HG03095 (cell line): ENCODE measurements around the gene CFAP61.

ENCODE experiments used
- ATAC-seq: cut with Tn5 transposase; IDR thresholded peaks from one replicate; pipeline ENCODE4 v1.9.1; 2021; ENCODE audit warnings: moderate library complexity; ENCODE audit not compliant: unreplicated experiment

Gene CFAP61

DNA sequence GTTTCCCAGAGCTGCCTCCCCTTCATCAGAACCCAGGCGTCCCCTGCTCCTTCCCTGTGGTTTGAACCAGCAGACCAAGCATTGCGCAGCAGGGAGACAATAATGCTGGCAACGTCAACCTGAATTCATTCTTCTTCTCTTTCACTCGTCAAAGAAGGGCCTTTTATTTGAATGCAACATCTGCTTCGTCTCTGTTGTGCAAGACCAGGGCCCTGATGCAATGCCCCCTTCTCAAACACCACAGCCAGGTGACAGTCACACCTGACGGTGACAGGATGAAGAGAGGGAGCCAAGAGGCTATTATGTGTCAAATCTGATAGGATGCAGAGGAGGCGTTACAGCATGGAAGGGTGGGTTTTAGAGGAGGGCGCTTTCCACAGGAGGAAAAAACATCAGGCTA is 323.5 kb downstream of the CFAP61 start:
- no peak for ATAC-seq

DNA sequence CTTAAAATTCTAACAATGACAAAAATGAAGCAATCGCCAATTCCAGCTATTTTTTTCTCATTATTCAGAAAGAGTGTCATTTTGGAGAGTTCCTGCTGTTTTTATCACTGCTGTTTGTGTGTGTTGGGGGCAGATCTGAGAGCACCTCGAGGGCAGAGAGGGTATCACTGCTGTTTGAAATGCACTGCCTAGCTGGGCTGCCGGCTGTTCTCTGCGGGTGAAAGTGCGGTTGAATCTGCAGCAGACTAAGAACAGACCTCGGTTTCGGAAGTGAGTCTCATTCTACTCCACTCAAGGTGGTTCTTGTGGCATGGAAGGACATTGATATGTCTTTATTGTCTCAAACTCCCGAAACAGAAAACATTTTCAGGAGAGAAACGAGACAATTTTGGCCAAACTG is 333.9 kb downstream of the CFAP61 start:
- ATAC-seq = no peak

DNA sequence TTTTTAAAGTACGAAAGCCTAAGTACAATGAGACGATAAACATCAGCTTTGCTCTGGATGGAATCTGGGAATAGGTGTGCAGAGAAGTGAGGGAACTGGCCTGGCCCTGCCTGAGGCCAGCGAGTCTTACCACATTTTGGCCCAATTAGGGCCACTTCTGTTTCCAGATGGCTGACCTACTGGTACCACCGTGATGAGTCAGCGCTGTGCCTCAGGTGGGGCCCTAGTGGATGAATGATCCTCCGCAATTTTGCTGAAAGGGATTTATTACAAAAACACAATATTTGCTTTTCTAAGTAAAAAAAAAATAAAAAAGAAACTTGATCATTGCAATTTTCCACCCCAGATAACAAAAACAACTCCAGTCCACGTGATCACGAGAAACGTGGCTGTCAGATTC is 338.1 kb downstream of the CFAP61 start:
- ATAC-seq = no peak

DNA sequence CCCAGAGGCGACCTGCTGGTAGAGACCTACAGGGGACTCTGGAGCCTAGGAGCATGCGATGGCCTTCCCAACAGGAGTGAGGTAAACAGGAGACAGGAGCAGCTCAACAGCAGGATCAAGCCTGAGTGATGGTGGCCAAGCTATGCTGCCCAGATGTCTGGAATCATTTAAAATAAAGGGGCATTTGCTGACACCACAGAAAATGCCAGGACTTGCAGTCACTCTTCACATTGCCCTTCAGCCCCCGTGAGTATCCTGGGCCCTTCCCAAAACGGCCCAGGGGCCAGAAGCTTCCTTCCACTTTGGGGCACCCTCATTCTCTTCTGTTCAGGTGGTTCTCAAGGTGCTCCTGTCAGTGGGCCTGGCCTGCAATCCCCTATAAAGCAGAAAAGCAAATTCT is 338.8 kb downstream of the CFAP61 start:
- no peak for ATAC-seq

DNA sequence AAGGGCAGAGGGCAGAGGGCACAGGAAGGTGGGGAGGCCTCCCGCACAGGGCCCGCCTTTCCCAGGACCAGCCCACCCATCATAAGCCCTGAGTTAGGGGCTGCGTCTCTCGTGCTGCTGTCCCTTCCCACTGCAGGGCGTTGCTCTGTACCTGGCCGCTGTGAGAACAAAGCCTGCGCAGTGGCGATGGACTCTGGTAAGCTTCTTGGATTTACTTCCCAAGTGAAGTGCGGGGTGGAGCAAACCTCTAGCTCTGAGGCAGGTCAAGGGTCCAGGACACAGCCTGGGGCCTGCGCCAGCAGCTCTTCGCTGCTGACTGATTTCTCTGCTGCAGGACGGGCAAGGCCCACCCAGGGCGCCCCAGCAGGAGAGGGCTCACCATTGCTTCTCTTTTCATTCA is 339.4 kb downstream of the CFAP61 start:
- no peak for ATAC-seq

DNA sequence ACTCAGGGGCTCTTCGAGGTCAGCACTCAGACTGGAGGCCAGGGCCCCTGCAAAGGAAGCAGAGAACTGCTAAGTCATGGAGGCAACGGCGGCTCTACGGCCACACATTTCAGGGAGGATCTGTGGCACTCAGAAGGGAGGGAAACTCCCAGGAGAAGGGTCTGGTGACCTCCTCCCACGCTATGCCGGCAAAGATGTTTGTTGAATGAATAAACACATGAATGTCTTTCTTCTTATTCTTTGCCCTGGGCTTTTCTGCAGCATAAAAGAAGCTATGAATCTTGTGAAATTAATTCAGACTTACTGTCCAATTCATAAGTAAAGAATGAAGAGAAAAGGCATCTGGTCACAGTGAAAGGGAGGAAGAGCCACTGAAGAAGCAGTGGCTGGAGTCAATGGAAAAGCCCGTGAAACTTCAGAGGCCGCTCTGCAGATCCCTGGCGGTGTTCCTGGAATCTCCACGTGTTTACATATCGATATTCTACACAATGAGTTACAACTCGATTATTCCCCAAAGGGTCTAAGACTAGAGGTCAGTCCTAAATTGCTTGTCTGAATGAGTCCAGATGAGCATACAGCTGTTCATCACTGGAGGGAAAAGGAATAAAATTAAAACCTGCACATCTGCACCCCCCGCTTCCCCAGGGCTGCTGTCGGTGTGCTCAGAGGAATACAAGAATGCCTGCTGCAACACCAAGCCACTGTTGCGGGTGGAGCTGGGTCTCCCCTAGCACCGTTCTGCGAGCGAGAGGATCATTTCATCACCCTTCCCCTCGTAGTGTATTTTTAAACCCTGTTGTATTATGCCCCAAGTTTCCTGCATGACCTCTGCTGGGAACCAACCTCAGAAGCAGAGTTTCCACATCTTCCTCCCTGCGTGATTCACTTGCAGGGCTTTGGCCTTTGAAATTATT is 341.1 kb downstream of the CFAP61 start:
- no peak for ATAC-seq

DNA sequence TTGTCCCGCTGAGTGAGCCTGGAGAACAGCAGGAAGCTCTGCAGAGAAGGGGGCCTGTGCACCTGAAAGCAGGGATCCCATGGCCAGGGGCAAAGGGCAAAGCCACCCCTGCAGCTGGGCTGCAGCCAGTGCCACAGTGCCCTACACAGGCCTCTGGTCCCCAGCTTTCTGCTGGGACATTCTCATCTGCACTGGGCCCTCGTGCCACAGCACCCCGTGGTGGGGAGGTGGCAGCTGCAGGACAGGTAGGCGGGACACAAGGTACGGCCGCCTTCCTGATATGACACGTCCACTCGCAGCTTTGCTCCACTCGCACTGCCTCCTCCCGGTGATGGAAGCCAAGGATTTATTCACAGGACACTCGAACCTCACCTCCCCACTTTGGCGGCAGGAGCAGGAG is 342.8 kb downstream of the CFAP61 start:
- ATAC-seq = no peak

DNA sequence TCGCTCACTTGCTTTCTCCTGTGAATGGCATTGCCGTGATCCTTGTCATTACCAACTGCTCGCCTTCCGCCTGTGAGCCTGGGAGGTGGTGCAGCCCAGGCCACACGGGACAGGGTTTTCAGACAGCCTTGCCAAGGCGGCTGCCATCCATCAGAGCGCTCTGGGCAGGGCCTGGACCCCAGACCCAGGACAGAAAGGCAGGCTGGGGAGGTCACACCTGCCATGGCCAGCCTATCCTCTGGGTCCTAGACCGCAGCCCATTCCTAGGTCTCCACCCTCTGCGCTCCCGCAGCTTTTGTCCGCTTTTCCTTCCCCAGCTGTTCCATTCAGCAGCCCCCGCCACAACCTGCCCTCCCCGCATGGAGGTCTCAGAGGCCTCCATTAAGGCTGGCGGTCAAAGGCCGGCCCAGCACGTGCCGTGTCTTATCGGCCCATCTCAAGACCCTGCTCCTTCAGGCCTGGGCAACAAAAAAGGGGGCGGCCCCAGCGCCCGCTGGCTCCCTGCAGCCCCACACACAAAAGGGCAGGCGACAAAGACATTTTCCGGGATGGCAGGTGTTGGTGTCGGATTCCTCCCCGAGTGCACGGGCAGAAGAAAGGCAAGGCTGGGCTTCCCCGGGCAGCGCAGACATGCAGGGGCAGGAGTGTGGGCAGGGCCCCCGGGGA is 343.7 kb downstream of the CFAP61 start:
- ATAC-seq = no peak

DNA sequence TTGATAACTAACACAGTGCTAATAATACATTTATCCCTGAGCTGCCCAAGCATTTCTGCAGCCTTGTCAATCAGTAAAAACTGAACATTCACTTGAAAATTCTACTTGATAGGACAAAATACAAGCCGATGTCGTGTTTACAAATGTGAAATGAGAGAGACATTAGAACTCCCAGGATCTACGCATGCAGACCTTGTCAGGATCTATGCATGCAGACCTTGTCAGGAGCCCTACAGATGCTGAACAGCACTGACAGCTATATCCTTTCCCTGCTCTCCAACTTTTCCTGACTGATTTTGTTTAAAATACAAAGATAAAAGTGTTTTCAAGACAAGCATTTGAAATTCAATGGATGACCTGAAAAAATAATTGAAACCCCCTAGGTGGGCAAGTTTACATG is 344.5 kb downstream of the CFAP61 start:
- no peak for ATAC-seq

DNA sequence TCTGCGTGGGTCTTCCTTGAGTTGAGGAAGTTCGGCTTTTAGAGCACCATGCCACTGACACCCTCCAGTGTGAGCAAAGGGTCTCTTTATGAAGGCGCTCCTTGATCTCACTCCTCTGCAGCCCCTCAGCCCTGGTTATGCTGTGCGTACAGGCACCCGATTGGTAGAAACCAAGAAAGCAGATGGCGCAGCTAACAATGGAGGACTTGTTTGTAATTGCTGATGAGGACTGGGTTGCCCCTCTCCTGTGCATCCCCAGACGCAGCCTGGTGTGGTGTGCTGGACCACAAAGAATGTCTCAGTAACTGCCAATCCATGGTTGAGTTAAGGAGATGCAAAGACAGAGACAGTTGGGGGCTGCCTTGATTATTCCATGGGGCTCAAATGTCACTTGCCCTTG is 345.8 kb downstream of the CFAP61 start:
- ATAC-seq = no peak

DNA sequence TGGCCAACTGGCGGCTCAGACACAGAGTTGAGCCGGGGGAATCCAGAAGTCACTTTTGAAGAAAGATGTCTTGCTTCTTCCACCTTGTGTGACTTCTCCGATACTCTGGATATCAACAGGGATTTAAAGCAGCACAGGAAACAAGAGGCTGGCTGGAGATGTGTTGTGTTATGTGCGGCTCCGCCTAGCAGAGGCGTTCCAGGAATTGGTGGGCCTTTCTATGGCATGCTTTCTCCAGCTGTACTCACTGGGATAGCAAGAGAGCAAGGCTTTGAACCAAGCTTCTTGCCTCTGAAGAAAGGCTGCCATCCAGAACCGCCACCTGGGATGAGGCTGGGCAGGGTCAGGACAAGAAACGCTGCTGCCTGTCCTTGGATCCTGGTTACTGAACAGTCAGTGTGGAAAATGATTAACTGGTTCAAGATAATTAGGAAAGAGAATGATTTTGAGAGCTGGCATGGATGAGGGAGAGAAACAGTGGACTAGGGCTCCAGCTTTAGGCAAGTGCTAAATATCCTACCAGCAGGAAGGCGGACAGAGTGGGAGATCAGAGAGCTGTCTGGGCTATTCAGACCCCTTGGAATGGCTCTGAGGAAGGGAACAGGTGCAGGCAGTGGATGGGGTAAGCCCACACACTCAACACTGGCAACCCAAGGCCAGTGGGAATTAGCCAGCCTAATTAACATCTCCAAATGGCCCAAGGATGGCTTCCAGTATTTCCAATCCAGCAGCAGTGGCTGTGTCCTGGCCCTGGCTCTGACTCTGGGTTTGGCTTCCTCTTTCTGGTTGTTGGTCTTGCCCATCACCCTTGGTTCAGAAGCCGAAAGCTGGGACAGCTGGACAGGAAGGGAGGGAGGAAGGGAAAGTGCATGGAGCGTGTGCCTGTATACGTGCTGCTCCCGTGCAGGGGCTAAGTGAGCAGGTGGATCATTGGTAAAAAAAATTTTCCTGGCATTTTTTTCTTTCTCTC is 347.5 kb downstream of the CFAP61 start:
- no peak for ATAC-seq

DNA sequence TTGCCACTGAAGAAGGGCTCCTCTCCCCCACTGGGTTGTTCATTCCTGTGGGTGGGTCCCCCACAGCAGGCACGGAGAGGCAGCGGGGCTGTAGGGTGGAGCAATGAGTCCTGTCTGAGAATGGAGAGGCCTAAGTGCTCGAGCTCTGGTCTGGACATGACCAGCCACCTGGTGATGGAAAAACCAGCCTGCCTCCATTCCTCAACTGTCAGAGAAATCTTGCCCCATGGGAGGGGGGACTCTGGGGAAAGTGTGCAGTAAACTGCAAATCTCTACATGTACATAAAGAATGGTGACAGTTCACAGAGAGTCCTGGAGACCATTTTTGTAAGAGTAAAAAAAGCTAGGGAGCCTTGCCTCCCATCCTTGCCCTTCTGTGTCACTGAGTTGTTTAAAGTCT is 349.7 kb downstream of the CFAP61 start:
- ATAC-seq = no peak

DNA sequence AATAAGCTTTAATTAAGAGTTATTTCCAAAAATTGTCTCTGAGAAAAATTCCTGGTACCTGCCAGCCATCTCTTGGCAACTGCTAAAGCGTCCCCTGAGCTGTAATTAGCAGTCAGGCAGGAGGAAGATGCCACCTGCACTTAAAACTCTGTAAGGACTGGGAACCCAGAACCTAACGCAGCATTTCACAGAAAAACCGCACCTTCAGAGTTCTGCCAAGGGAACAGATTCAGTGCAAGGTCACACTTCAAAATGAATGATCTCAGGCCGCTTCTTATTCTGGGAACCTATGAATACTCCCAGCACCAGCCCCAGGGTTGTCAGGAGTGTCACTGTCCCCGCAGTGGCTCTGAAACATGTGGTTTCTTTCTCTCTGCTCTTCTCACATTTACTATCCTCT is 352.3 kb downstream of the CFAP61 start:
- no peak for ATAC-seq

DNA sequence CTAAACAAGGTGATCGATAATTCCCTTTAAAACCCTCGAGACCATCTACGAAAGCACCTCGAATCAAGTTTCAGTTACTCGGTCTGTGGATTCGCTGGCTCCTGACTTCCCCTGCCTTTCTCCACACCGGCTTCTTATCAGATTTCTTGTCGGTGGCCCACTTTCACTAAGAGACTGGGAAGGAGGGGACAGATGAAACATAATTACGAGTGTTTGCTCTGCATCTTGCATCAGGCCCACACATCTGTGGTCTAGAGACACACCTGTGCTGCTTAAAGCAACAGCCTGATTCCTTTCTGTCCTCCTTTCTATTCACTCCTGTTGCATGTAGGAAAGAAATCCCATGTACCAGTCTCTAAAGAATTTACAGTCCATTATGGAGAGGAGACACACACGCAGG is 353.3 kb downstream of the CFAP61 start:
- no peak for ATAC-seq

DNA sequence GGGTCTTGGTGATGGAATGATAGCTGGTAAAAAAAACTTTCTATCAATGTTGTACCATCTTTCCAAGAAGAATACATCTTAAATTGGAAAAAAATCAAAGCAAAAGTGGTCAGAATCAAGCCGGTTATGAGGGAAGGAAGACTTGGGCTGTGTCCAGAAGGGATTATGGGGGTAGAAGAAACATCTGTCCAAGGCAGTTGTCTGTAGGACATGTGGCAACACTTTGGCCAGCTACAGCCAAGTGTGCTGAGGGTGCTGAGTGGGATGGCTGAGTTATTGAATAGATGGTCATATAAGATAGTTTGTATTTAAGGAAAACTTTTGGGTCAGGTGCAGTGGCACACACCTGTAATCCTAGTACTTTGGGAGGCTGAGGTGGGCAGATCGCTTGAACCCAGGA is 354.0 kb downstream of the CFAP61 start:
- no peak for ATAC-seq

DNA sequence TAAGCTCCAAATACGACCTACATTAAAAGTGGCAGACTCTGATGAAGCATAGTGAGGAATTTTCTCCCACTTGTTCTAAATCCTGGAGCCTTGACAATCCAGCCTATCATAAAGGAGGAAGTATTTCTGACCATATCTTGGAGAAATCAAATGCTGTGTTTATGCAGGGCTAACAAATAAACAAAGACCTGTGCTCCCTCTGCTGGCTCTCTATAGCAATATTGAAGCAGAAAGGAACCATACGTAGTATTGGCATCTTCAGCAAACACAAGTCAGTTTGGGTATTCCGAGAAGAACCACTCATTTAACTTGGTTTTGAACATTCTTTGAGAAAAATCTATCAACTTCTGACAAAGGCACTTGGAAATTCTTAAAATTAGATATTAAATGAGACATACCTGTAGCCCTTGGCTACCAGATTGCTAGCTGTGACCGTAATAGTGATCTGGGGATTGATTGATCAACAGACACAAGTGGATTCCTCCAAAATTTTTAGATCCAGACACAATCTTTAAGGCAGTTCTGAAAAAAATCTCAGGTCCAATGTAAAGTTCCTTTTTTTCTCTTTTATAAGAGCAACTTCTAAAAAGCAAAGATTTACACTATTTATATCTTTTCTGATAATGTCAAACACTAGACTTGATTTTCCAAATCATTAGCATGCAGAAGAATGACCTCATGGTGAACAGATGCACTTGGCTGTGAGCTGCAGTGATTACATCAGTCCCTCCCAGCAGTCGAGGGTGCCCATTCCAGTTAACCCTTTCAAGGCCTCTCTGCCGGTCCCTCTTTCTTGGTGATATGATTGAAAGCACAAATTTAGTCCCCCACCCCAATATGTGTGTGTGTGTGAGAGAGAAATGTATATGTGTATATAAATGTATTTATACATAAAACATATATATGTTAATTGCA is 355.8 kb downstream of the CFAP61 start:
- no peak for ATAC-seq

DNA sequence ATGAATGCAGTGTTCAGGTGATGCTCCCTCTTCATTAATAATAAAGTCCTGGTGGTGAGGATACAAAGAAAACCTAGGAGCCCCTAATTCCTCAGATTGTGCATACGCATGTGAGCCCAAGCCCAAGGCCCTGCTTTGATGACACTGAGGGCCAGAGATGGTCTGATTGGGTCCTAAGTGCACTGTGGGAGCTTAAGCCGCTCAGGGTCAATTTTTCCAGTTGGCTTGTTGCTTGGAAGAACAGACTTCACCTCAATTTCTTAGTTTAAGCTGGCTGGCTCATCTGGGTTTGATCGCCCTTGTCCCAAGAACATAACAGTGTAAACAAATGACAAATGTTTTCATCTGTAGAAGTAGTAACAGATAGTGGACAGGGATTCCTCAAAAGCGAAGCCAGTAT is 357.0 kb downstream of the CFAP61 start:
- no peak for ATAC-seq
